Left renal cortex interstitium (tissue), 4 donors: Measurements from ENCODE around the gene RSPRY1. TPM values are rescaled to one million over a fixed set of nuclear protein-coding genes. Genes with fewer than 3 reads are reported as not detected.
"Not testable (repeated sequence)": the region's sequence is repeated elsewhere in the genome, so short reads cannot be mapped to it uniquely, and the experiment has no call there.

Experiments used
- DNase-seq, 4 donors: peaks; one replicate each; pipeline ENCODE4 v3.0.0-alpha.2; 2013; ENCODE audit warnings: low read depth in 4 of 4, low spot score in 2 of 4, missing footprints in 1 of 4
- polyA plus RNA-seq, 4 donors: library from polyadenylated mRNA; unstranded; fragments of 120-200 nt; gene quantifications; one replicate each; pipeline ENCODE4 v1.2.1, GENCODE V29; 2013; ENCODE audit not compliant: insufficient read length in 4 of 4

RSPRY1 gene
- polyA plus RNA-seq, 4 donors: 39.7 to 47.8 (median 43.6) TPM

DNA sequence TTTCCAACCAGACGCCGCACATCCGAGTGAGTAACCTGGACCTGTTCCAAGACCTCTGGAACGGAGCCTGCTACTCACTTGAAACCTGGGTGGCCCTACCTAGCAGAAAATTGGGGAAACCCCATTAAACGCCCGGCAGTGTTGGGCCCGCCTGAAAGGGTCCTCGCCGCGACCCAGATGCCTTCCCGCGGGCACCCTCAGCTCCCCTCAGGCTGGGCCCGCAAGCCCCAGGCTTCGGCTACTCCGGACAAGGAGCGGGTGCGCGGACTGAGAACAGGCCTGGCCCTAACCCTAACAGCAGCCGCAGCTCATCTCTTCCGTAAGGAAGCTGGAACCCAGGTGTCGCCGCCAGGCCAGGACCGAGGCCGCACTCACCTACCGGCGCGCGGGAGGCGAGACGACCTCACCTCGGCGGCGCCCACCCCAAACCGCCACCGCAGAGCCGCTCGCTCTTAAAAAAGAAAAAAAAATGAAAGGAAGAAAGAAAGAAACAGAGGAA lies 634 bp upstream of the RSPRY1 start:
- DNase-seq: no peak

DNA sequence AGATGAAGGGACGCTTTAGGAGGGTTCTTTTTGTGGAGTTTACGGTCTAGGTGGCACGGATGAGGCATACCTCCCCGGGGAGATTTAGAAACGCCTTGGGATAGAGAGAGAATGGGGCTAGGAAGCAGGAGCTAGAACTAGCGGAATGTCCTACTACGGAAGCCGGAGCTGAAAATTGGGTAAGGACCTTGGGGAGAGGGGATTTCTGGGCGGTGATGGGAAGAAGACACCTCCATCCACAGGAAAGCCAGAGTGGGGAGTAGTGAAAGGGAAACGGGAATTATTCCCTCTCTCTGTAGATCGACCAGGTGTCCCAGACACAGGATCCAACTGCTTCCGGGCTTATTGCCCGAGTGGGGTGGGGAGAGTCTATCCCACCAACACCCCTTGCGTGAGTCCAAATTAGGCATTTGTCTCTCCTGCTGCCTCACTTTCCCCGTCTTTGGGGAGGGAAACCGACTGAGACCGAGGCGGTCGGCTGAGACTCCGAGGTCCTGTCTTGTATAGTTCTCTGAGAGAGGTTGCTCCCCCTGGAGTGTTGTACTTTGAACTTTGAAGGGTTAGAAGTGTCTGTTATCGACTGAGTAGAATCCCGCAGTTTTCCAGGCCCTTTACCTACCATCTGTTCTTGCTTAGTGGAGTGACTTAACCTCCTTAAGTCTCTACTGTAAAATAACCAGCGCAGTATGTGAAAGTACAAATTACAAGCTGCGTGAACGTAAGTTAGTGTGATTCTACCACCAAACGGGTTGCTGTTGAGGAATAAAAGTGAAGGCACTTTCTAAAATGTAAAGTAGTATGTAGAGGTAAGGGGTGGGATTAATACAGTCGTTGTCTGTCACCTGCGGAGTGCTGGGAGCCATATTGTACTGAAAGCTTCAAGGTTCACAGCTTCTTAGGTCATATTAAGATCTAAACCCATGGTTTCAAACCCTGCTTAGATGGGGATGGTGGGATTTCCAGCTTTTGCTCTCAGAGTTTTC lies 1.0 kb downstream of the RSPRY1 start:
- DNase-seq: peak in 2 of 4 donors; percentile 35 to 55

DNA sequence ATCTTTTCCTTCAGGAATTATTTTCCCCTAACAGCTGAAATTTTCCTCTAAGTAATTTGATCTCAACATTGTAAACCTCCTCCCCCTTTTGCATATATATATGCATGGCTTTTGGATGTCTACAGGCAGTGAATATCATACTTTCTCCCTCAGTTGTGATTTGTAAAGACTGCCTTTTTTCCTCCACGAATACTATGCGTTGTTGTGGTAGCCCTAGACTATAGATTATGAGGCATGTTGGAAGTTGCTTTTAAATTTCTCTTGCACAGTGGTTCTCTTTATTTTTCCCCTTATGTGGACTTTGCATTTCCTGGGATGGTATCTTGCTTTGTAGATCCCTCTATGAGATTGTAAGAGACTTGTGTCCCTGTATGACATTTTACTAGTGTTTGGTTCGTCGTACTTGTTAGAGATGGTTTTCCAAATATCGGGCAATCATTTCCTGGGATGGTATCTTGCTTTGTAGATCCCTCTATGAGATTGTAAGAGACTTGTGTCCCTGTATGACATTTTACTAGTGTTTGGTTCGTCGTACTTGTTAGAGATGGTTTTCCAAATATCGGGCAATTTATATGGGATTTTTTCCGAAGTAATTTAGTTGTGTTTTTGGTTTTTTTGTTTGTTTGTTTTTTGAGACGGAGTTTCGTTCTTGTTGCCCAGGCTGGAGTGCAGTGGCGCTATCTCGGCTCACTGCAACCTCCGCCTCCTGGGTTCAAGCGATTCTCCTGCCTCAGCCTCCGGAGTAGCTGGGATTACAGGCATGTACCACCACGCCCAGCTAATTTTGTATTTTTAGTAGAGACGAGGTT lies 2.0 kb downstream of the RSPRY1 start:
- not testable (repeated sequence) for DNase-seq

GRCh38 chr16:57188711-57189002 lies 2.5 kb downstream of the RSPRY1 start:
- no peak for DNase-seq

DNA sequence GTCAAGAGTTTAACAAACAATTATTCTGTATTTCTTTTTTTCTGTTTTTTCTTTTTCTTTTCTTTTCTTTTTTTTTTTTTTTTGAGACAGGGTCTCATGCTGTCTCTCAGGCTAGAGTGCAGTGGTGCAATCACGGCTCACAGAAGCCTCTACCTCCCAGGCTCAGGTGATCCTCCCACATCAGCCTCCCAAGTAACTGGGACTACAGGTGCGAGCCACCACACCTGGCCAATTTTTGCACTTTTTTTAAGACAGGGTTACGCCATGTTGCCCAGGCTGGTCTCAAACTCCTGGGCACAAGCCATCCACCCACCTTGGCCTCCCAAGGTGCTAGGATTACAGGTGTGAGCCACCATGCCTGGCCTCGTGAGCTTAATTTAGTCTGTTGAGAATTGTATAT lies 3.4 kb downstream of the RSPRY1 start:
- DNase-seq: not testable (repeated sequence)

DNA sequence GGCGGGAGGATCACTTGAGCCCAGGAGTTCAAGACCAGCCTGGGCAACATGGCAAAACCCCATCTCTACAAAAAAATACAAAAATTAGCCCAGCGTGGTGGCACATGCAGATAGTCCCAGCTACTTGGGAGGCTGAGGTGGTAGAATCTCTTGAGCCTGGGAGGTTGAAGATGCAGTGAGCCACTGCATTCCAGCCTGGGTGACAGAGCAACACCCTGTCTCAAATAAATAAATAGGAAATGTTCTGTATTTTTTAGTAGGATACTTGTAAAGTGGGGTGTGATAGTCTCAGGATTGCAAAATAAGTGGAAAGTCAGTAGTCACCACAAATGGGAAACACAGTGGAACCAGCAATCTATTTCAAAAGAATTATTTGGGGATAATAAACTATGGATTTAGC lies 4.0 kb downstream of the RSPRY1 start:
- no peak for DNase-seq

DNA sequence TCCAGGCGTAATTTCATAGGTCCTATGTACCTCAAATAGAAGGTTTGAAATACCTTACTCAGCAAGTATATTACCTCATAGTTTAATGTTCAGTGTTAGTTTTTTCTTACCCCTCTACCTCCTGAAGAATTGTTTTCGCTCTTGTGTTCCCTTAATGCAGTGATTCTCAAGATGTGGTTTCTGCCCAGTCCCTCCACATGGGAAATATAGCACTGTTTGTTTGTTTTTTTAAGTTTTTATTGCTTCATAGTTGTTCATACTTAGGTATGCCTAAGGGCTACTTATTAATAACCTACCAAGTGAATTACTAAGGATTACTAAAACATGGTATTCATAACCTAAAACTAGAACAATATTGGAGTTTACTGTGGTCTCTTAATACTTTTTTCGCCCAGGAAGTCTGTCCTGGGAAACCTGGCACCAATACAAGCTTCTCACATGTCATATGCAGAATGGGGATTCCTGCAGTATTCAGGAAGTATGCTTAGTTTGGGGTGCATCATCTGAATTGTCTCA lies 5.0 kb downstream of the RSPRY1 start:
- DNase-seq: no peak

DNA sequence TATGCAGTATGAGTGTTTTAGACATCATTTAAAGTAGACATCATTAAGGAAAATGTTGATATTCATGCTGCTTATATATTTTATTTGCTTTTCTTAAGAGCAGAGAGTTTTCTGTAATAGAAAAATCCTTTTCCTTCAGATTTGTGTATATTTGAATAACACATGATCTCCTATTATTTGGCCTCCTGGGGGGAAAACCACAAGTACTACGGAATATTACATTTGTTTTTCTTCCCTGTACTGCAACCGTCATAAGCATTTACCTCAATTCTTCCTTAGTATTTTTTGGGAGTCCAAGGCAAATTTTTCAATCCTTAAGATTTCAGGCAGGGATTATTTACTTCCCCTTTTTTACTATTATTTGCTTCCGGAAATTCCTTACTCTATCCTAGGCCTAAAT lies 6.0 kb downstream of the RSPRY1 start:
- DNase-seq: no peak

DNA sequence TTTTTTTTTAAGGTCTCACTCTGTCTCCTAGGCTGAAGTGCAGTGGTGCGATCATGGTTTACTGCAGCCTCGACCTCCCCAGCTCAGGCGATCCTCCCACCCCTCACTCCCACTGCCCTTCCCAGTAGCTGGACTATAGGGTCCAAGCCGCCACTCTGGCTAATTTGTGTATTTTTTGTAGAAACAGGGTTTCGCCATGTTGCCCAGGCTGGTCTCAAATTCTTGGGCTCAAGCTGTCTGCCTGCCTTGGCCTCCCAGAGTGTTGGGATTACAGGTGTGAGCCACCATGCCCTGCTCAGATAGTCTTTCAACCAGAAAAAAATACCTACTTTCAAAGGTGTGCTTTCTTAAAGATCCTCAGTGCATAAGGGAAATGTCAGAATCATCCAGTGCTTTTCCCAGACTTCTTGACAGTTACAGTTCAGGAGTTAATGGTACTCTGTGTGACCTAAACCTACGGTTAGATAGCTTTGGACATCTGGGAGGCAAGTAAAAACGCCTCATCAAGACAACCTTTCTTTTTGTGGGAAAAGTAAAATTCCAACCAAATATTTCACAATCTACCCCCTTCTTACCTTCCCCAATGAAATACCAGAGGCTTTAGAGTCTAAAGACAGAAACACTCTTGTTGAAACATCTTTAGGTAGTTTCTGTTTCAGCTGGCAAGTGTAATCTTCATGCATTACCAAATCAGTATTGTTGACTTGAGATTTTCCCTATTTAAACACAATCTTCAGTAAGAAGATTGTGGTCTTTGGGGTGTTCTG lies 6.8 kb downstream of the RSPRY1 start:
- DNase-seq: no peak

GRCh38 chr16:57194512-57194911 lies 8.4 kb downstream of the RSPRY1 start:
- DNase-seq: no peak

DNA sequence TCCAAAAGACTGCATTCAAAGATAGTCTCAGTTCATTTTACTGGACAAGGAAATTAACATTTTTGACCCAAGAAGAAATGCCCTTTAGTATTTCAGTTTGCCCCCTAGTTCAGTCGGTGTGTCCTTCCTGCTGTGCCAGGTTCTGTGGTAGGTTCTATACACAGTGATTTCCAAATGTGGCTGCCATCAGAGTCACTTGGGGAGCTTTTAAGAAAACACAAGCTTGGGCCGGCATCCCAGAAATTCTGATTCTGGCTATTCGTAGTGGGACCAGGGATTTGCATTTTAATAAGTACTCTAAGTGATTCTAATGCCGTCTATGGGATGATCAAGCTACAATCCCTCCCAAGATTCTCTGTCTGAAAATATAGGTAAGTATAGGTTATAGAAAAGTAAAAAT lies 10.2 kb downstream of the RSPRY1 start:
- DNase-seq: no peak

DNA sequence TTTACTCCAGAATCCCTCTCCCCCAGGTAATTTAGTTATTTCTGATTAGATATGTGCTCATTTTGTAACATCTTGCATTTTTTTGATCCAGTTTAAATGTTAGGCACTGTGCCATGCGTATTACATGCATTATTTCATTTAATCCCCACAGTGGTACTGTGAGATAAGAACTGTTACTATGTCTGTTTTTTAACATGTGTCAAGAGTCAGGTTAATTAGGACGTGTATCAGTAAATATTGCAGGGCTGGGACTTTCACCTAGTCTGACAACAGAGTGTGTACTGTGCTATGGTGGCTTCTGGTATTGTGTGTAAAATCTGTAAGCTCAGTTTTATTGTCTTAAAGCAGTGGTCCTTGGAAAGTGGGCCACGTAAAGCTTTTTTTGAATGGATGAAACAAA lies 10.6 kb downstream of the RSPRY1 start:
- DNase-seq: no peak

DNA sequence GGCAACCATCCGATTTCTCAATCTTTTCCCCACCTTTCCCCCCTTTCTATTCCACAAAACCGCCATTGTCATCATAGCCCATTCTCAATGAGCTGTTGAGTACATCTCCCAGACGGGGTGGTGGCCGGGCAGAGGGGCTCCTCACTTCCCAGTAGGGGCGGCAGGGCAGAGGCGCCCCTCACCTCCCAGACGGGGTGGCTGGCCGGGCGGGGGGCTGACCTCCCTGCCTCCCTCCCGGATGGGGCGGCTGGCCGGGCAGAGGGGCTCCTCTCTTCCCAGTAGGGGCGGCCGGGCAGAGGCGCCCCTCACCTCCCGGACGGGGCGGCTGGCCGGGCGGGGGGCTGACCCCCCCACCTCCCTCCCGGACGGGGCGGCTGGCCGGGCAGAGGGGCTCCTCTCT lies 14.2 kb downstream of the RSPRY1 start:
- not testable (repeated sequence) for DNase-seq

- not testable (repeated sequence) for DNase-seq
These were observed 14.8 kb downstream of the RSPRY1 start for GRCh38 chr16:57200926-57201325.

- DNase-seq: no peak
These were observed 16.2 kb downstream of the RSPRY1 start for GRCh38 chr16:57202095-57202886.

DNA sequence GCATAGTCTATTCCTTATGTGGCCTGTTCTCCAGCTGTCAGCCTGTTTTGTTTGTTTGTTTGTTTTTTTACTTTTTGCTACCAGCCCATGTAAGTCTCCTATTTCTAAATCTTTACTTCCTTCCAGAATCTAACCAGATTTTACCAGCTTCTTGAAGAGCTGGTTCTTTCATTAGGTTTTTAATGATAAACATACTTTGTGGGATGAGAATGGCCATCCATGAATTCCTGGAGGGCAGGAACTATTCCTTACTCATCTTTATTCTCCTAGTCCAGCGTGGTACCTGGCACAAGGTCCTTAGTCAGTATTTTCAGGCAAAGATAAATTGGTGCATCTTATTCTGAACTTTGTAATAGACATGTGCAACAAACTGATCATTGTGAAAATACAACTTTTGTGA lies 17.3 kb downstream of the RSPRY1 start:
- no peak for DNase-seq

GRCh38 chr16:57204675-57205074 lies 18.5 kb downstream of the RSPRY1 start:
- no peak for DNase-seq

- DNase-seq: no peak
These were observed 22.8 kb downstream of the RSPRY1 start for GRCh38 chr16:57208926-57209325.

DNA sequence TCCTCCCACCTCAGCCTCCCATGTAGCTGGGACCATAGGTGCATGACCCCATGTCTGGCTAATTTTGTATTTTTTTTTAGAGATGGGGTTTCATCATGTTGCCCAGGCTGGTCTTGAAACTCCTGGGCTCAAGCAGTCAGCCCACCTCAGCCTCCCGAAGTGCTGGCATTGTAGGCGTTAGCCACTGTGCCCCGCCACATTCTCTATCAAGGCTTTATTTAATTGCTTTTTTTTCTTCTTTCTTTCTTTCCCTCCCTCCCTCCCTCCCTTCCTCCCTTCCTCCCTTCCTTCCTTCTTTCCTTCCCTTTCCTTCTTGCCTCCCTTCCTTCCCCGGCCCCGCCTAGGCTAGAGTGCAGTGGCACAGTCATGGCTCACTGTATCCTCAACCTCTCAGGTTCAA lies 23.7 kb downstream of the RSPRY1 start:
- no peak for DNase-seq

DNA sequence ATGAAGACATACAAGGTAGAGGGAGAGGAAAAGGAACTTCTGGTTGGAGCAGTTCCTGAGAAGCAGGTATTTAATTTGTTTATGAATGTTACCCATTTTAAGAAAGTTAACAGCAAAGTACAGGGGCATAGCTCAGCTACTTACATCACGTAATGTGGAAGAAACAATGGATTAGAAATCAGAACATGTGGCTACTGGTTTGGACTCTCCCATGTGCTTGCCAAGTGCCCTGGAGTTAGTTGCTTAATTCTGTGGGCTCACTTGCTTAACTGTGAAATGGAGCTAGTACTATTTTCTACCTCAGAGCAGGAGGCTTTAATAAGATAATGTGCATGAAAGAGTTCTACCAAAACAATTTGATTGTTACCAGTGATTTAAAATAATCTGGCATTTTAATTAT lies 27.3 kb downstream of the RSPRY1 start:
- DNase-seq: no peak
